Activated CD8-positive, alpha-beta memory T cell treated with anti-CD3 and anti-CD28 coated beads, Interleukin-2, amount 50 U/mL, for 48 hours (primary cell): ENCODE results near the gene FCHO1.

Experiments used
- DNase-seq: peaks from one replicate; pipeline ENCODE4 v3.0.0-alpha.2; 2020

FCHO1 gene

DNA sequence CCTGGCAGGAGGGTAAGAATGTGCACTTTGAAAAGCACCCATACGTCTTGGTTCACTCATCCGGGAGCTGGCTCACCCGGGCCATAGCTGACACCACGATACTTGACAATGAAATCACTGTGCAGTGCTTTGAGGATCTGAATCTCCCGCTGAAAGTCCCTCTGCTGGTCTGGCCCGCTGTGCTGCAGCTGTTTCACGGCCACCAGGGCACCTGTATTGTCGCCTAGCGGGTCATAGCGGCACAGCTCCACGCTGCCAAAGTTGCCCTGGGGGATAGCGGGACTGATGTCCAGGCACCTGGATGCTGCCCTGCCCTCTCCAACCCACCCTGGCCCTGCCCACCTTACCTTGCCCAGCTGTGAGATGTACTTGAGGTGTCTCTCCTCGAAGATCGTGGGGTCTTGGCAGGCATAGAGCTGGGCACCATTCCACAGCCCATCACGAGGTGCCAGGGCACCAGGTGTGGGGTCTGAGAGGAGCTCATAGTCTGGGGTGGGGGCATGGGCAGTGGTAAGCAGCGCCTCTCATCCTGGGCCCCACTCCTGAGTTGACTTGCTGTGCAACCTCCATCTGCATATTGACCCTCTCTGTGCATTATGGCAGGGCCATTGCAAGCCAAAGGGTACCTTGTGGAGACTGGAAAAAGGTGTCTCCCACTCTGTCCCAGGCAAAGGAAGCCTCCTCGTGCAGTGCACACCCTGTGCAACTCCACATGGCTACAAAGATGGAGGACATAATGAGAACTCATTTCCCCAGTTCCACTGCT, 81.3 kb downstream of the FCHO1 start:
- no peak for DNase-seq

DNA sequence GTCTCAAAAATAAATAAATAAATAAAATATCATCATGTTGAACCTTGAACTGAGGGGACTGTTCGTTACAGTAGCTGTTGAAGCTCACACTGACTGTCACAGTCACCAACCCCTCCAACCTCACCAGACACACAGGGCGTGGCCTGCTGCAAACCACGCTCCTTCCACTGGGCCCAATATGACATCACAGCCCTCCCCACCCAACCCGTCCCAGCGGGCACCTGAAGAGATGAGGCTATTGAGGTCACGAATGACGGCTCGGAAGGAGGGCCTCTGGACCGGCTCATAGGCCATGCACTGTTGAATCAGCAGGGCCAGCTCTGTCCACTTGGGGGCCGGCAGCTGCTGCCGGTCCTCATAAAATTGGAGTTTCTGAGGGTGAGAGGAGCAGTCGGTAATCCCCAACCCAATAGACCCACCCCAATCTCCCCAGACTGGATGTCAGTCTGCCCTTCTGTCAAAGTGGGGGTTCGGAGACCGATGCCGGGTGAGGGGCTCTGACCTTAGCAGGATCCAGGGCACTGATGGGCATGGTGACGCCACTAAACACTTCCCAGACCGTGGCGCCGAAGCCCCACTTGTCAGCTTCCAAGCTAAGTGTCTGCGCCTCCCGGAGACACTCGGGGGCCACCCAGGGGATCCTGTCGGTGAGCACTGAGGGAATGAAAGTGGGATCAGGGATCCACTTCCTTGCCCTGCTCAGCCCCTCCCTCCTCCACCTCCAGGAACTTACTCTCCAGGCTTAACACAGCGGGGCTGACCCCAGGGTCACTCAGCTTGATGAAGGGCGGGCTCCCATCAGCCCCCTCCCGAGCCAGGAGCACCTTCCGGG, 83.3 kb downstream of the FCHO1 start:
- DNase-seq = no peak

DNA sequence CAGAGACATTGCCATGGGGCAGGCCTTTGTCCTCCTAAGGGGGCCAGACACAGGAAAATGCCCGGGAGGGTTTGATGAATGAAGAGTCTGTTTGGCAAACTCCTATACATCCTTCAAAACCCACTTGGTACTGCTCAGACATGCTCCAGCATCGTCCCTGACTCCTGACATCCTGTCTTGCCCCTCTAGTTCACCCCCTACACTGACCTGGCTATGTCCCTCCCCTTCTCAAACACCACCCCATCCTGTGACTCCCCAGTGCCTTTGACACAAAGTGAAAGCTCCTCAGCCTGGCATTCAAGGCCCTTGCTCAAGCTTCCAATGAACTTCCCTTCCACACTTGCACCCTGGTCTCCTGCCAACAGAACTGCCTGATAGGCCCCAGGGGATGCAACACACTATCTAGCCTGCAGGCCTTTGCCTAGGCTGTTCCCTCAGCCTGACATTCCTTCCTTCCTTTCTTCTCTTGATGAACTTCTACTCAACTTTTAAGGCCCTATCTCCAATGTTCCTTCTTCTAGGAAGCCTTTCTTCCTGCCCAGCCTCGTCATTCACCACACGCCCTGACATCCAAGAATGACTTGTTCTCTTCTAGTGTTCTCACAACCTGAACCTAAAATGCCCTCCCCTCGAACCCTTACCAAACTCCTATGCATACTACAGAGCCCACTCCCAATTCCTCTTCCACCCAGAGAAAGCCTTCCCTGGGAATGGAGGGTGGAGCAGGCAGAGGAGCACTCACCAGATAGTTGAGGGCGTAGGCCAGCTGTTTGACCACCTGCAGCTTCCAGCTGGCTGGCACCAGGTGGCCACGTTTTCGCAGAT, 84.1 kb downstream of the FCHO1 start:
- no peak for DNase-seq

DNA sequence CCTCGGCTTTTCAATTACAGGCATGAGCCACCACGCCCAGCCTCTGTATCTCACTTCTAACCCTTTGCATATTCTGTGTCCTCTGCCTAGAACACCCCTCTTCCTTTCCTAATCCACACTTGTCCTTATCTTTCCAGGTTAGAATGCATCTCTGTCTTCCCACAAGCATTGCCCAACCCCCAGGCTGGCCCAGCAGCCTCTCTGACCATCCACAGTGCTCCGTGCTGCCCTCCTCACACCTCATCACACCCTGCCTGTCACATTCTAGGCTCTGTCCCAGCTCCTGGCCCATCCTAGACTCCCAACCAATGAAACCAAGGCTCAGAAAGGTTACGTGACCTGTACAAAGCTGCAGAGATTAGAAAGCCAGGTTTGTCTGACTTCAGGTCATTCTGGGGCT, 85.3 kb downstream of the FCHO1 start:
- DNase-seq = no peak

DNA sequence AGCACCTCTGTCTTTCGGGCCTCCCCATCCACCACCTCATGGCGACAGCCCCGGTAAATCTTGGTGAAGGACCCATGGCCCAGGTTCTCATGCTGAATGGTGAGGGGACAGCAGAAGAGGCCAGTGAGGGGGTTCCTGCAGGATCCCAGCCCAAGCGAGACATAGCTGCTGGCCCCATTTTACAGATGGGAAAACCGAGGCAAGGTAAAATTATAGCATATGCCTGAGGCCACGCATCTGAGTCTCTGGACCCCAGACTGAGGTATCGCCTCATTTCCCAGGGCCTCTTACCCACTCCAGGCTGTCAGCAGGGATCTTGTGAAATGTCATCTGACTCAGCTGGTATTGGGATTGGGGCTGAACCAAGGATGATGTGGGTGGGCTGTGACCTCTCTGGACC, 86.7 kb downstream of the FCHO1 start:
- no peak for DNase-seq
